Measurements from ENCODE around the gene LATS2.
A peak's percentile ranks its signal among the peaks of the same experiment; 100 is the strongest.

The LATS2 gene

DNA sequence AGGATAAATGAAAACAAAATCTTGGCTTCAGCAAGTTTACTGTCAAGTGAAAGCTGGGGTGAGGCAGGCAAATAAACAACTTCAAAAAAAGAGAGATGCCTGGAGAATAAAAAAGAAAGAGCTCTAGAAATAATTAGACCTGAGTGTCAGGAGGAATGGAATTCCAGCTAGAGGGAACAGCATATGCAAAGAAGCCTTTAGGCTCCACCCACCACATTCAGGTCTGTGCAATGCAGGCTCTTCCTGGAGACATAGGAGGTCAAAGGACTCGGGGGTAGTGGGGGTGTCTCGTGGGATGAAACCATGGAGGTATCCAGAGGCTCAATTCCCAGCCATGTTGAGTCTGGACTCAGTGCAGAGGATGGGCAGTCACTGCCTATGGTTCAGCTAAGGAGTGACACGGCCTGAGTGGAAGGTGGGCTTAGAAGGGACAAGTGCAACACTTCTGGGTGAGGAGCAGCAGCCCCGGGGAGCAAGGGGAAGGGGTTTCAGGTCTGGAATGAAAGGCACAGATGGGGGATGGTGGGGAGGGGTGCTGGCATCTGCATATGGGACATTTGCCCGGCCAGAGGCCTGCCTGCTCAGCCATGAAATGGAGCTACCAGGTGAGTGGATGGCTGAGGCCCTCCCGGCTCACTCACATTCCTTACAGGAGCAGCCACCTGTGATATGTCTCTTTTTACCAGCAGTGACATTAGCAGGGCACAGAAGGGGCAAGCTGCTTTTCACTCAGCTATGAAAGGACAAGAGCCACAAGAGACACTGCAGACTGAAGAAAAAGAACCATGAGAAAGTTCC, 12.3 kb downstream of the LATS2 start:
- FAIRE-seq = no peak

DNA sequence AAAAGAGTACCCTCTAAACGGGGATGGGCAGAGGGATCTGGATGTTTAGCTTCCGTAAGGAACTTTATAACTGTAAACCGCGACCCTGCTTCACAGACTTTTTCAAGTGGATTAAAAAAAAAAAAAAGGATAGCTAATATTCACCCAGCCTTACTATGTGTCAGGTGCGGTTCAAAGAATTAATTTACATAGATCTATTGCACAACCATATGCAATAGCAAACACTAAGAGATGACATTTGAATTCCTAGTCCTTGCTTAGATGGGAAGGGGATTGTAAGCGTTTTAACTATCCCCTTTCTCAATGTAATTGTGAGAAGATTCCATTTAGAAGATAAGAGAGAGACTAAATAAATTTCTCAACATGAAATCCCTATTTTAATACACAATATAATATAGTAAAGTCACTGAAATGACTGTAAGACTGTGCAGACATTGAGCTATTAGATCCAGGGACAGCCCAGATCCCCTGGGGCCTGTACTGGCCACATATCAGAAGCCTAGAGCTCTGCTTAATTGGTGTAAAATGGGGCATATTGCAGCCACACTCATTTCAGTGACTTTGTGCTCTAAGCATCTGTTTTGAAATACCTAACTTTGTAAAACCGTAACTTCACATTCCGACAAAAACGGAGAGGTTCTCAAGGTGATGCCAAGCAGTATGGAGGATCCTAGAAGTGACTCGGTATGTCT, 13.6 kb downstream of the LATS2 start:
- DNase-seq (ENCODE audit: low spot score) = no peak
- no peak for FAIRE-seq

More for the DNA sequence above, 12.3 kb downstream of the LATS2 start:
- DNase-seq (ENCODE audit: low spot score) = no peak

DNA sequence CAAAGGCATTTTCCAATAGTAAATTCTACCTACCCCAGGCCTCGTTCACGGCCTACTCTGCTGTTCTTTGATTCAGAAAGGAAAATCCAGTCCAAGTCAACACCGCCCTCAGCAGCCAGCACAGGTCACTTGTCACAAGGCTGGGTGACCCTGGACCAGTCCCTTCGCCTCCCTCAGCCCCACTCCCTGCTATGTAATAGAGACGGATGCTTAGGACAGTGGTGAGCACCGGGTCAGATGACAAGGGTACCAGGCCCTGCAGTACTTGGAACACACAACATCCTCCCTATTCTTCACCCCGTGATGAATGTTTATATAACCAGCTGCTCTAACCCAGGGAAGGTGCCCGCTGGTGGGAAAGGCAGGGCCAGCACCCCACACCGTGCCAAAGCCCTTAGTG, 14.3 kb downstream of the LATS2 start:
- no peak for DNase-seq (ENCODE audit: low spot score)
- no peak for FAIRE-seq

DNA sequence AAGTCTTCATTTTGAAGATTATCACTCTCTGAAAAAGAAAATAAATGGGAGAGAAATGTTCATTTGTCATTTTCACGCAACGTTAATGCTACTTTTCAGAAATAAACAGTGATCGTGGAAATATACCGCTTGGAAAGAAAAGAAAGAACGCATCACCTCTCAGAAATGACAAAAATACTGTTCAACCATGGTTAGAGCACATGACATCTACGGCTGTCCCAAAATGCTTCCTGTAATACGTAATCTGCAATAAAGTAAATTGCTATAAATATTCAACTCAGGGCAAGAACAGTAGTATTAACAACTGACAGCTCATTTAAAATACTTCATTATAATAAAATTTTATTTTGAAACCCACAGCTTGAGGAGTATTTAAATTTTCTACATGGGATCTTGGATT, 15.2 kb downstream of the LATS2 start:
- FAIRE-seq = no peak
- DNase-seq (ENCODE audit: low spot score) = no peak

DNA sequence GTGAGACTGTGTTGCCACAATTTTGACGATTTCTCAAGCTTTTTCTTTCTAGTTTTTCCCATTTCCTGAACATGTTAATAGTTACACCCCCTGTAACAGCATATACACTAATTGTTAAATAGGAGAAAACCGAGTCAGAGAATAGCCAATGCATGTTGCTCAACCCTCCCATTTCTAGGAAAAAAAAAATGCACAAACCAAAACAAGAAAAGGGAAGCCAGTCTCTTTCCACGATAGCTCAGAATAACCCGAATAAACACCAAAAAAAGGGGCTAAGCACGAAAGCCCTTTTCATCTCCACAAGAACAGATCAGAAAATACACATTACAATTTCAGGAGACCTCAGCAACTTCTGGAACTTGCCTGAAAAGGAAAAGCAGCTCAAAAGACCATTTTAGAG, 16.3 kb downstream of the LATS2 start:
- FAIRE-seq (no peak), DNase-seq (ENCODE audit: low spot score) (no peak)

DNA sequence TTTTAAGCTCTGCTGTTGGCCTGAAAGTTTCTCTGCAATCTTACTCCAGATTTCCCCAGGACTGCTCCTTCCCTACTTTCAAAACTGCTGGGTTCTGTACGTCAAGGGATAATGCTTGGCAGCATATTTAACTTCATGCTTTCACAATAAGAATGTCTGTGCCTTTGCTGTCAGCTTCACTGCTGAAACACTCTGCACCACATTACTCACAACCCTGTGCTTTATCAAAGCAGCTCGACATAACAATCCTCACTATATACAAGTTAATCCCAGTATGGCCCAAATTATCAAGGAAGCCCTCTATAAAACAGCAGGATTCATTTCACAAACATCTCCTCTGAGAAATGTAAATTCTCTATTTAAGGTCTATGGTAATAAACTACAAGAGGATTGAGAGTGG, 17.5 kb downstream of the LATS2 start:
- DNase-seq (ENCODE audit: low spot score) = no peak

DNA sequence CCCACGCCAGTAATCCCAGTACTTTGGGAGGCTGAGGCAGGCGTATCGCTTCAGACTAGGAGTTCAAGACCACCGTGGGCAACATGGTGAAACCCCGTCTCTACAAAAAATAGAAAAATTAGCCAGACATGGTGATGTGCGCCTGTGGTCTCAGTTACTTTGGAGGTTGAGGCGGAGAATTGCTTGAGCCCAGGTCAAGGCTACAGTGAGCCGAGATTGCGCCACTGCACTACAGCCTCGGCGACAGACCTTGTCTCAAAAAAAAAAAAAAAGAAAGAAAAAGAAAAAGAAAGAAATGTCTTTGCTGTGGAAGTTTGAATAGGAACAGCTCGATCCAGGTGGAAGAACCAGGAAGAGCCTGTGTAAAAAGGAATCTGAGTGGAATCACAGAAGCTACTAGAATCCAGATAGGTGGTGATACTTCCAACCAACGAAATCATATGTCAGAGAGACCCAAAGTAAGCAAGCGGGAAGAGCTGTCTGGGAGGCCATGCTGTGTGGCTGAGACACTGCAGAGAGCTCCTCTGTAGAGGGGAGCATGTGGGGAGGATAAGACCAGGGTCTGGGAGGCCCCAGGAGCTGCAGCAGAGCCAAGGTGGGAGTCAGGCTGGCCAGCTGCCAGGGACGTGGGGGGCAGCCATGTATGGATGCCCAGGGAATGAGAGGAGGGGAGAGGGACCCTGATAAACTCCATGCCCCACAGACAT, 21.1 kb downstream of the LATS2 start:
- FAIRE-seq (no peak), DNase-seq (ENCODE audit: low spot score) (no peak)

More for the DNA sequence above, 17.5 kb downstream of the LATS2 start:
- FAIRE-seq = no peak

DNA sequence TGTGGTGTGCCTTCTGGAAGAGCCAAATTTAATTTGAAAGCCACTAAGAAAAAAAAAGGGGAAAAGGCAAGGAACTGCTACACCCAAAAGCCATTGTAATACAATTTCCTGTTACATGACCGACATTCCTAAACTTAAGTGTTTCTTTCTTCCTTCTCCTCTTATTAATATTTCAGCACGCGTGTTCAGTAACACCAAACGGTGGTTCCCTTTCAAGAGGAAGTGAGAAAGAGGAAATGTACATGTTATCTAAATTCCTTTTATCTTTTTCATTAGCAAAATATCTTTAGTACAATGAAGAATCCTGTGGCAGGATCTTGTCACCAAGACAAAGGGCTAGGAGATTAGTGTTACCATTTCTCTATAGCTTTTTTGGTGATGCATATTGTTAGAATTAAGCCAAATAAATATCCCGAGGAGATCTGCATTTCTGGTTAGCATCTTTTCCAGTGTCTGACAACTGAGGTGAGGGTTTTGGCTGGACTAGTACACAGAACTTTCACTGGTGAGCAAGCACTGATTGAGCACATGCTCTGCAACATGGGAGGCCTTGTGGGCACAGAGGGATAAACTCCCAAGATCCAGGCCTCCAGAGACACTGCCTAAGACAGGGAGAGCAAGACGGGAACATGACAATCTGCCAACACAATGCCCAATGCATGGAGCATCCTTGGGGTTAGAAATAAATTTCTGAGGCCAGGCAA, 22.1 kb downstream of the LATS2 start:
- no peak for DNase-seq (ENCODE audit: low spot score)
- no peak for FAIRE-seq

DNA sequence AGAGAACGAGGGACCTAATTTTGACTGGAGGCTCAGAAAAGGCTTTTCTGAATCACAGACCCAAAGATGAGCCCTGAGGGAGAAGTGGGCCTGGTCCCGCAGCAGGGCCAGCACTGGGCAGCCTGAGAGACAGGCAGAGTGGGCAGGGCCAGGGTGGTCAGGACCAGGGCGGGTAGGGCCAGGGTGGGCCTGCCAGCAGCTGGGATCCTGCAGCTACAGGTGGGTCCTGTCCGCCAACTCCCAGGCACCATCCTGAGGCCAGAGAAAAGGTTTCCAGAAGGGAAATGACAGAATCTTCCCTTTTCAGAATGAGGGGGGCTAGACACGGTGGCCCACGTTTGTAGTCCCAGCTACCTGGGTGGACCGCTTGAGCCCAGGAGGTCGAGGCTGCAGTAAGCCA, 23.7 kb downstream of the LATS2 start:
- no peak for FAIRE-seq
- no peak for DNase-seq (ENCODE audit: low spot score)

DNA sequence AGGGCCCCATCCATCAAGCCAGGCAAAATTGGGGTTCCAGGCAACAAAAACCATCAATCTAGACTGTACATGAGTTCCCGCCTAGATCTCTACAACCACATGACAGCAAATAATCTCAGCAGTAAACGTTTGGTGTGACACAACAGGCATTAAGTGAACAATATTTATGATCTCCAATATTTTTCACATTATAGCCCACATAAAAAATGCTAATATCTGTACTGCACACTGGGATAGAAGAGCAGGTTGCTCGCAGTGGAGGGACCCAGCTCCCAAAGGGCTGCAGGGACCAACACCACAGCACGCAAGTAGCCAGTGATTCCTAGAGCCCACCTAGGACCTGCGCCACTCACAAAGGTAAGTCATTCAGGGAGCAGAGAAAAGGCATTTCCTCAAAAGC, 25.9 kb downstream of the LATS2 start:
- no peak for DNase-seq (ENCODE audit: low spot score)
- FAIRE-seq = no peak

DNA sequence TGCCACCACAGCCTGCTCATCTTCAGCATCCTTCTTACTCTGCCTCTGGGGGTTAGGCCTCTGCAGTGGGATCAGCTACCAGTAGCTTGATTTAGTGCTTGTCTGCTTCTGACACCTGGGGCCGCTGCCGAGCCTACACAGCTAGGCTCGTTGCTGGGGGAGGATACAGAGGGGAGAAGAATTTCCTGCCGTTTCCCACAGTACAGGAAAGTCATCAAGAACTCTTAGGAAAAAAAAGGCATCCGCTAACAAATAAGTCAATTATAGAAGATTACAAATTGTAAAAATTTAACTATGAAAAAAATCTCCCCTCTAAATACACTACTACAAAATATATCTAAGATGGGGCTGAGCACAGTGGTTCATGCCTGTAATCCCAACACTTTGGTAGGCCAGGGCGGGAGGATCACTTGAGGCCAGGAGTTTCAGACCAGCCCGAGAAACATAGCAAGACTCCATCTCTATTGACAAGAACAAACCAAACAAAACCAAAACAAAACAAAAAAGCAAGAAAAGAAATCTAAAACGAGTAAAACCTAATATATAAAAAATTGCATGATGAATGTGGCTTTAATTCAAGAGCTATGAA, 26.7 kb downstream of the LATS2 start:
- FAIRE-seq = no peak
- peak; percentile 49 for DNase-seq (ENCODE audit: low spot score)

DNA sequence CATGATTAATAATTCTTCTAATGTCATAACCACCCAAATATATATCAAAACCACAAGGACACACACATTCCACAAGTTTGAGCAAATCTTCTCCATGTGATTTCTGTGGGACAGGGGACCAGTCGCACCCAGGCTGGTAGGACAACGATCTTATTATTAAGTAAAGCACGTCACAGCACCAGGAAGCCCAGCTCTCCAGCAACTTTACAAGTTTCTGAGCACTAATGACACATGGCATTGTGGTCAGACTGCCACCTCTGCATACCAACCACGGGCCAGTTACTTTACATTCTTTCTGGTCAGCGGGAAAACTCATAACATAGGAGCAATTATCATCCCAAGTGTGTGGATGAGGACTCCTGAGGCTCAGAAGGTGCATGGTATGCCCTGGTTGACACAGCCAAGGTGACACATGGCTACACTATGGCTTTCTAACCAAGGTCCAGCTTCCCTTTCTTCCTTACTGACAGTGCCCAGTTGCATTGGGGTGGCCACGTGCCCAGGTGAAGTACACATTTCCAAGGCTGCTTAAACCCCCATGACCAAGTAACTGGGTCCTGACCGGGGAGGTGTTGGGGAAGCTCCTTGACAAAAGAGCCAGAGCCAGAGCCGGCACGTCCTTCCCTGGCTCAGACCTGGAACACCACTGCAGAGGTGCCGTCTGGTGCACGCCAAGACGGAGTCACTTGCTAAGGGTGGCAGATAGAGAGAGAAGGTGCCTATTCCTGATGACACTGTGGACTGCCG, 27.4 kb downstream of the LATS2 start:
- DNase-seq (ENCODE audit: low spot score) (peak; percentile 94), FAIRE-seq (peak; percentile 93)

DNA sequence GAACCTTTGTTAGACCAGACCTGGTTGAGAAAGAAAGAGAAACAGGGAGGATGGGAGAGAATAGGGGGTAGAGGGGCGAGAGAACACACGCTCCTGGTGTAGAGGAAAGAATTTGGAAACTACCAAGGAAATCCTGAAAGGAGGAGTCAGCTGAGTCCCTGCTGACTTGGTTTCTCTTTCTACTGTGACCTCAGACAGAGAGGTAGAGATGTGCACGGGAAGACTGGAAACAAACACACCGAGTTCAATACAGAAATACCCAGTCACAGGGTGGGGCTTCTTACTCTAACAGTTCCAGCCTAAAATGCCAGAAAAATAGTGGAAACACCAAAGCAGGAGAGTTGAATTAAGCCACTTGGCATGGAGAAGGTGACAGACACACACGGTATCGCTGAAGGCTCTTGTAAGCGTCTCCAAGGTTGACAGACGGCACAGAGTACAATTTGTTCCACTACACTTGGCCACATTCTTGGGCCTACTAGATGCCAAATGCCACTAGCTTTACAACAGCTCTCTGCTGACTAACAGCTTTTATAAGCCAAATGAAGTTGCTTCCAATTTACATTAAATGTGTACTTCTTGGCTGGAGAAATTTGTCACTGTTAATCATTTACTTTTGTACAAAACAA, 28.1 kb downstream of the LATS2 start:
- DNase-seq (ENCODE audit: low spot score) (peak; percentile 3), FAIRE-seq (no peak)

DNA sequence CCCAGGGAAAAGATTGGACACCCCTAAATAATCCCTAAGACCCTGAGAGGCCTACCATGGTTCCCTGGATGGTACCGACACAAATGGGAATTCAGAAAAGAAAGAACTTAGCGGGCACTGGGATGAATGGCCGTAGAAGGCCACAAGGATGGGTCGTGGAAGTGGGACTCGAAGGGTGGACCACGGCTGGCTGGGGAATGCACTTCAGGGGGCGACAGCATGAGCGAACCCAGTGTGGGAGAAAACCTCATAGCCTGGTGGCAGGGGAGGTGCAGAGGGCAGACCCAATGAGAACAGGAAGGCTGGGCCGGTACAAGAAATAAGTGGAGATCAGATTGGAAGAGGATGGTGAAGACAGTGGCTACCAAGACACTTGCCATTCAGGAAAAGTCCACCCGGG, 28.7 kb downstream of the LATS2 start:
- no peak for DNase-seq (ENCODE audit: low spot score)
- no peak for FAIRE-seq

DNA sequence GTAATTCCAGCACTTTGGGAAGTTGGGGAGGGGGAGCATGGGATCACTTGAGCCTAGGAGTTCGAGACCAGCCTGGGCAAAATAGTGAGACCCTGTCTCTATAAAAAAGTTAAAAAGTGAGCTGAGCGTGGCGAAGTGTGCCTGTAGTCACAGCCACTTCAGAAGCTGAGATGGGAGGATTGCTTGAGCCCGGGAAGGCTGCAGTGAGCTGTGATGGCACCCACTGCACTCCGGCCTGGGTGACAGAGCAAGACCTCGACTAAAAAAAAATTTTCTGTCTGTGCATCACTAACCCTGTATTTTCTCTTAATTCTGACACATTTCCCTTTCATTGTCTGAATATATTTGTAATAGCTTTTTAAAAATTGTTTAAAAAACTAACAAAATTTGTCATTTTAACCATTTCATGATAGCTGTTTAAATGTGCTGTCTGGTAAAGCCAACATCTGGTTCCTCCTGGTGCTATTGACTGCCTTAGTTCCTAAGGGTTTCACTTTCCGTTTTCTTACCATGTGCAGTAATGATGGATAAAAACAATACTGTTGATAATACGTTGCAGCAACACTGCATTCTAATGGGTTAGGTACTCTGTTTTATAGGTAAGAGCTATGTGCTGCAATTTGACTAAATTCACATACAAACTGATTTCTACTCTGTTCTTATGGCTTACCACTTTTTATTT, 29.7 kb downstream of the LATS2 start:
- DNase-seq (ENCODE audit: low spot score) (no peak), FAIRE-seq (no peak)

DNA sequence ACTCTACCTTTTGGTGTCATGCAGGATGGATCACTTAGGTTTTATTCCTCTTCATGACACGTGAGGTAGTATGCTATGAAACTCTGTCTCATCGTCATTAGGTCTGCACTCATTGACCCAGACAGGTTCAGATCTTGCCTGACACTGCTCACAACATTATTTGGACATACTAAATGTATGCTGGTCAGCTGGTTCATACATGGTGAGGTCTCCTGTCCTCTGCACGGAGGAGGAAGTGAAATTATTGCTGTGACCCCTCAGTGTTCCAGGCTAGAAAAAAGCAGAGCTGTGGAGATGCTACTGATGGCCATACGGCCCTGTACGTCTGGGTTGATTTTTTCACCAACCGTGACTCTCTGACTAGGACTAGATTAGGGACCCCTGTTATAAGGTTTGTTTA, 35.8 kb downstream of the LATS2 start:
- no peak for DNase-seq (ENCODE audit: low spot score)
- FAIRE-seq = no peak

DNA sequence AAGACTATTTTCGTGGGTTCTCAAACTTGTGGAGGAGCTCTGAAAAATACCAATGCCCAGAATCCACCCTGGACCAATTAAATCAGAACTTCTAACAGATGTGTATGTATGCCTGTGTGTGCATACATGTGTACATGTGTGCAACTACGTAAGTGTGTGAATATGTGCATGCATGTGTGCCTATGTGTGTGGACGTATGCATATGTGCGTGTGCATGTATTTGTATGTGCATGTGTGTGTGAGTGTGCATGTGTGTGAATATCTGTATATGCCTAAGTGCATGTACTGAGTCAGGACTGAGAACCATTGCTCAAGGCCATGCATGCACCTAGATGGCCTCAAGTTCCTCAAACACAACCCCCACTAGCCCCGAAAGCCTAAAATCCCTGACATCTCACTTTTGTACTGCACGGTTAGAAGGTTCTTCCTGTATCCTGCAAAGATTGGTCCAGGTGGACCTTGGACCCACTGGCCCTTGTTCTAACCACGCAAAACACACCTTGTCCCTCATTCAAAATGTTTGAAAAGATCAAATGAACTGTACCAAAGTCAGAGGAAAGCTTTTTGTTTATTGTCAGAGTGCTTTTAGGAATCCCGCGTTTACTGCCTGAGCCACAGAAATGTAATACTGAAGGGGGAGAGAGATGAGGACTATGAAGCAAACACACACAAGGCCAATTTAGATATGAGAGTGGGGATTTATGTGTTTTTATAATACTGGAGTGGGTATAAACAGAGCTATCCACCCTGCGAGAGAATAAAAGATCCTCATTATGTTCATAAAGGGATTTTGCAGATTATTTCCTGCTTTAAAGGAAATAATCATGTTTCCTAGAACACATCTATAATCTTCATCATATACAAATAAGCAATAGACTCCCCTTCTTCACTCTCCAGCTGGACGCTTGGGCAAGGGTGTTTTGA, 39.1 kb downstream of the LATS2 start:
- DNase-seq (ENCODE audit: low spot score) = no peak
- no peak for FAIRE-seq

DNA sequence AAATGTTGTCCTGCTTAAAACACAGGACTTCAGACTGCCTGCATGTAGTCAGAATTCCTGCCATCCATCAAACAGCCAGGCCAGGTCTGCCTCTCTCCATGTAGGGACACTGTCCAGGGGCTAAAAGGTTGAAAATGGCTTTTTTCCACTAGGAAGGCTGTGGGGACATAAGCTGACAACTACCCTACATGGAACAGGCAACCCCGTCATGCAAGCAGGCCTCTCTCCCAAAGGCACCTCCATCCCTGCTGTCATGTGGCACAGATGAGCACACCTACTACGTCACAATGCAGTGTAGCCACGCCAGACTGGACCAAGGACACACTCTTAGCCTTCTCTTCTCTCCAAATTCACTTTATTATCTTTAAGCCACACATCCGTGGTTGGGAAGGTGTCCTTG, 40.8 kb downstream of the LATS2 start:
- FAIRE-seq (no peak), DNase-seq (ENCODE audit: low spot score) (no peak)

DNA sequence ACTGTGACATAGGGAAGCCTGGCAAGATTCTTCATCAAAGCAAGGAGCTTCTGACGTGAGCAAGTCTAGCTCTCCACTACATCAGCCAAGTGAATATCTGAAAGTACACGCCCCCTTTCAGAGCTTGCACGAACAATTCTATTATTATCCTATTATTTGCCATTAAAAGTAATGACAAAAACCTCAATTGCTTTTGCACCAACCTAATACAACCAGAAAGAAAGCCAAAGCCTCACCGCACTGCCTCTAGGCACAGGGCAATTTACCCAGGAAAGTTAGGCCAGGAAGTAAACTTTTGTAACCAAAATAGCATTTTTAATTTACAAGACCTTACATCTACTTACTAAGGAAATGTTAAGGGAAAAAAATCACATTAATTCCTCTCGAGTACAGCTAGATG, 41.2 kb downstream of the LATS2 start:
- no peak for FAIRE-seq
- no peak for DNase-seq (ENCODE audit: low spot score)
